Loucy (cell line): ENCODE measurements around the gene CCBE1.

ENCODE experiments used
- H2AFZ ChIP-seq: fragments of 200-600 bp; sonication (generic); 2 replicates; pipeline ENCODE4 v1.6.0; 2016; ENCODE audit warnings: antibody characterized with exemption, mild to moderate bottlenecking, low read length, moderate library complexity
- H3F3A ChIP-seq: fragments of 200-600 bp; 2 replicates; pipeline ENCODE4 v1.6.0; 2016; ENCODE audit warnings: antibody characterized with exemption, low read depth, mild to moderate bottlenecking
- H3K27me3 ChIP-seq: fragments of 200-600 bp; sonication (generic); 2 replicates; pipeline ENCODE4 v1.6.1; 2014; ENCODE audit warnings: low read length, mild to moderate bottlenecking; ENCODE audit not compliant: insufficient read depth, poor library complexity, severe bottlenecking
- H3K36me3 ChIP-seq: fragments of 200-600 bp; sonication (generic); 2 replicates; pipeline ENCODE4 v1.6.1; 2016; ENCODE audit warnings: low read length; ENCODE audit not compliant: insufficient read depth
- H3K4me1 ChIP-seq: fragments of 200-600 bp; sonication (generic); 2 replicates; pipeline ENCODE4 v1.5.1; 2014; ENCODE audit warnings: low read length, mild to moderate bottlenecking; ENCODE audit not compliant: insufficient read depth, poor library complexity, severe bottlenecking
- H3K4me2 ChIP-seq: fragments of 200-600 bp; sonication (generic); 2 replicates; pipeline ENCODE4 v1.6.0; 2014; ENCODE audit warnings: antibody characterized with exemption, low read length, low read depth, mild to moderate bottlenecking; ENCODE audit not compliant: poor library complexity, severe bottlenecking
- H3K4me3 ChIP-seq: fragments of 200-600 bp; sonication (generic); 2 replicates; pipeline ENCODE4 v1.5.1; 2014; ENCODE audit warnings: low read length, mild to moderate bottlenecking, mixed read lengths; ENCODE audit not compliant: poor library complexity, severe bottlenecking
- H3K79me2 ChIP-seq: fragments of 200-600 bp; sonication (generic); 2 replicates; pipeline ENCODE4 v1.6.1; 2014; ENCODE audit warnings: low read length; ENCODE audit not compliant: insufficient read depth
- H3K9ac ChIP-seq: fragments of 200-600 bp; sonication (generic); 2 replicates; pipeline ENCODE4 v1.6.0; 2014; ENCODE audit warnings: mild to moderate bottlenecking, low read depth, low read length, moderate library complexity; ENCODE audit not compliant: poor library complexity, severe bottlenecking
- H3K9me2 ChIP-seq: fragments of 200-600 bp; sonication (generic); replicated peaks from 2 replicates; pipeline ENCODE4 v1.6.1; 2016; ENCODE audit warnings: low read depth, low read length, mixed read lengths
- H3K9me3 ChIP-seq: fragments of 200-600 bp; sonication (generic); 2 replicates; pipeline ENCODE4 v1.6.1; 2014; ENCODE audit warnings: mild to moderate bottlenecking, antibody characterized with exemption, low read length, low read depth; ENCODE audit not compliant: insufficient read depth
- H4K20me1 ChIP-seq: fragments of 200-600 bp; sonication (generic); 2 replicates; pipeline ENCODE4 v1.6.0; 2014; ENCODE audit warnings: antibody characterized with exemption, low read length, mild to moderate bottlenecking; ENCODE audit not compliant: insufficient read depth, poor library complexity, severe bottlenecking
- CTCF ChIP-seq: fragments of 200-600 bp; sonication (generic); conservative IDR thresholded peaks from 2 replicates; pipeline ENCODE4 v1.5.1; 2014; ENCODE audit warnings: mild to moderate bottlenecking, antibody characterized with exemption, low read length
- EZH2phosphoT487 ChIP-seq: fragments of 200-600 bp; IDR thresholded peaks from 2 replicates; pipeline ENCODE4 v1.6.1; 2018; ENCODE audit warnings: antibody characterized with exemption, mild to moderate bottlenecking, moderate library complexity, borderline replicate concordance

The CCBE1 gene

GRCh38 chr18:59512025-59512755, 185.0 kb downstream of the CCBE1 start:
- H4K20me1 ChIP-seq: no peaks in the 10 kb centered on the region
- no peak overlapping the region for H3K4me2 ChIP-seq
- H3K4me3 ChIP-seq: no peak overlapping the region
- no peaks in the 10 kb centered on the region for H3K9me2 ChIP-seq
- no peaks in the 10 kb centered on the region for H3K4me1 ChIP-seq
- no peaks in the 10 kb centered on the region for H3K9me3 ChIP-seq
- no peaks in the 10 kb centered on the region for H3K79me2 ChIP-seq
- H3K36me3 ChIP-seq: no peaks in the 10 kb centered on the region
- no peak overlapping the region for H2AFZ ChIP-seq
- H3F3A ChIP-seq: no peaks in the 10 kb centered on the region
- H3K9ac ChIP-seq: no peak overlapping the region
- no peaks in the 10 kb centered on the region for H3K27me3 ChIP-seq
- TF ChIP-seq CTCF (no peak), EZH2phosphoT487 (no peak)

GRCh38 chr18:59509481-59510442, 187.5 kb downstream of the CCBE1 start:
- Histone ChIP-seq H3K9me2 (no peaks in the 10 kb centered on the region), H2AFZ (no peak overlapping the region), H3K36me3 (no peaks in the 10 kb centered on the region), H3K4me2 (no peak overlapping the region), H3F3A (no peaks in the 10 kb centered on the region), H3K4me3 (no peak overlapping the region), H4K20me1 (no peaks in the 10 kb centered on the region), H3K79me2 (no peaks in the 10 kb centered on the region), H3K27me3 (no peaks in the 10 kb centered on the region), H3K4me1 (no peaks in the 10 kb centered on the region), H3K9ac (no peak overlapping the region), H3K9me3 (no peaks in the 10 kb centered on the region)
- TF ChIP-seq EZH2phosphoT487 (no peak), CTCF (no peak)

GRCh38 chr18:59505356-59505755, 191.9 kb downstream of the CCBE1 start:
- Histone ChIP-seq H3F3A (no peaks in the 10 kb centered on the region), H3K27me3 (no peaks in the 10 kb centered on the region), H3K4me1 (no peaks in the 10 kb centered on the region), H3K4me3 (no peak overlapping the region), H3K4me2 (no peak overlapping the region), H3K9me2 (no peaks in the 10 kb centered on the region), H3K9me3 (no peaks in the 10 kb centered on the region), H4K20me1 (no peaks in the 10 kb centered on the region), H3K79me2 (no peaks in the 10 kb centered on the region), H2AFZ (no peak overlapping the region), H3K36me3 (no peaks in the 10 kb centered on the region), H3K9ac (no peak overlapping the region)
- TF ChIP-seq CTCF (no peak), EZH2phosphoT487 (no peak)
